PC-9 (cell line): Measurements from ENCODE around the gene NADK2. TPM values are rescaled to one million over a fixed set of nuclear protein-coding genes. Genes with fewer than 3 reads are reported as not detected.

ENCODE experiments used
- BruUV-seq: library from RNA; stranded (reverse); fragments of 400-500 nt; replicated peaks from 2 replicates; lab custom pipeline; 2021; lab: Mats Ljungman, UMichigan
- CTCF ChIA-PET: fragments of 300-600 bp; sonication (Branson Sonifier 250); formaldehyde crosslinking; loops from one replicate; lab custom pipeline; 2022; ENCODE audit warnings: antibody characterized with exemption; lab: Charles Lee
- POLR2A ChIA-PET: fragments of 300-600 bp; sonication (Branson Sonifier 250); formaldehyde crosslinking; loops from one replicate; lab custom pipeline; 2022; ENCODE audit warnings: antibody characterized with exemption; ENCODE audit not compliant: unreplicated experiment; lab: Charles Lee
- DNase-seq, 2 experiments: peaks; one replicate each; pipeline versions ENCODE4 v3.0.0 to v3.0.0-alpha.2; 2015 to 2022; ENCODE audit warnings: mixed read lengths in 1 of 2
- H2AFZ ChIP-seq: fragments of 200-600 bp; sonication (generic); 2 replicates; pipeline ENCODE4 v1.8.1; 2017; ENCODE audit warnings: antibody characterized with exemption
- H3F3A ChIP-seq: fragments of 200-600 bp; sonication (generic); 2 replicates; pipeline ENCODE4 v1.8.1; 2017; ENCODE audit warnings: antibody characterized with exemption, mild to moderate bottlenecking, low read depth; ENCODE audit not compliant: insufficient read depth
- H3K27ac ChIP-seq: fragments of 200-600 bp; sonication (generic); 2 replicates; pipeline ENCODE4 v1.6.1; 2016; ENCODE audit warnings: mixed run types
- H3K27me3 ChIP-seq: fragments of 200-600 bp; sonication (generic); 2 replicates; pipeline ENCODE4 v1.6.1; 2016; ENCODE audit warnings: low read depth, mixed run types; ENCODE audit not compliant: insufficient read depth
- H3K36me3 ChIP-seq: fragments of 200-600 bp; sonication (generic); 2 replicates; pipeline ENCODE4 v1.6.1; 2016; ENCODE audit warnings: low read depth, mixed run types
- H3K4me1 ChIP-seq: fragments of 200-600 bp; sonication (generic); replicated peaks from 2 replicates; pipeline ENCODE4 v1.6.1; 2016; ENCODE audit warnings: mixed run types; ENCODE audit not compliant: insufficient read depth
- H3K4me2 ChIP-seq: fragments of 200-600 bp; sonication (generic); 2 replicates; pipeline ENCODE4 v1.6.1; 2017; ENCODE audit warnings: mixed run types
- H3K4me3 ChIP-seq: fragments of 200-600 bp; sonication (generic); 2 replicates; pipeline ENCODE4 v1.6.1; 2016; ENCODE audit warnings: mixed run types
- H3K79me2 ChIP-seq: fragments of 200-600 bp; sonication (generic); 2 replicates; pipeline ENCODE4 v1.6.1; 2017; ENCODE audit warnings: low read depth, mixed run types
- H3K9me2 ChIP-seq: fragments of 200-600 bp; sonication (generic); 2 replicates; pipeline ENCODE4 v1.8.1; 2017; ENCODE audit warnings: mild to moderate bottlenecking; ENCODE audit not compliant: insufficient read depth
- H3K9me3 ChIP-seq: fragments of 200-600 bp; sonication (generic); 2 replicates; pipeline ENCODE4 v1.8.1; 2016; ENCODE audit warnings: low read depth; ENCODE audit not compliant: insufficient read depth
- H4K20me1 ChIP-seq: fragments of 200-600 bp; sonication (generic); 2 replicates; pipeline ENCODE4 v1.8.1; 2017; ENCODE audit not compliant: insufficient read depth
- EZH2 ChIP-seq: fragments of 200-600 bp; sonication (generic); IDR thresholded peaks from 2 replicates; pipeline ENCODE4 v1.8.0; 2017; ENCODE audit warnings: antibody characterized with exemption, low read depth
- intact Hi-C: fragments of 100-400 bp; cut with micrococcal nuclease; formaldehyde crosslinking; loops from one replicate; pipeline ENCODE4 v1.10.0; 2022; ENCODE audit not compliant: unreplicated experiment
- total RNA-seq: library from RNA; stranded (reverse); gene quantifications from 2 replicates; pipeline ENCODE4 v1.2.3, GENCODE V29; 2021
- TF ChIP-seq, protein P1 (sequence below): fragments of 200-600 bp; sonication (generic); conservative IDR thresholded peaks from 2 replicates; pipeline ENCODE4 v1.6.1; 2017; ENCODE audit warnings: mixed run types, antibody characterized with exemption, mild to moderate bottlenecking, moderate library complexity

The NADK2 gene
- total RNA-seq, 1 experiment from 2014 or later: 43.7 TPM

DNA sequence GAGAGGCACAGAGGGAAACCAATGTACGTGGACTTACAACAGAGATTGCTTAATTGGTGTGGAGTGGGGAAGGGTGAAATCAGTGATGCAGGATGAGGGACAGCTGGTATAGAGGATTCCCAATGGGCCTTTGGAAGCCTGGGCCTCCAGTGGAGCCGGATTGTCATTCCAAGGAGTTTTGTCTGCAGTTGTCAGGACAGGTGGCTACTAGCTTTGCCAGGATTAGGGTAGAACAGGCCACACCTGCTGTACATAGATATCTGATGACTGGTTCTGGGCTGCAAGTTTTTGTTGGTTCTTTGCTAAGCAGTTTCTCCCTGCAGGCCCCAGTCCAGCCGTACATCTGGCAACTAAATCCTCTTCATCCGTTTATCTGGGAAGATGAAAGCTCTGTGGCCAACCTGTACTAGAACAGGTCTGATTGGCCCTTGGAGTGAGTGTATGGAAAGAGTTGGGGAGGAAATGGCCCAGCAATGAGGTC is 85.6 kb downstream of the NADK2 start:
- Histone ChIP-seq H3K9me2 (no peaks in the 10 kb centered on the region), H4K20me1 (no peaks in the 10 kb centered on the region), H2AFZ (no peak overlapping the region), H3K27me3 (no peaks in the 10 kb centered on the region), H3K4me3 (no peak overlapping the region), H3K4me2 (no peak overlapping the region), H3K27ac (no peak overlapping the region), H3K9me3 (no peaks in the 10 kb centered on the region), H3K79me2 (peaks cover 29% of the 10 kb centered on the region), H3K36me3 (peaks cover 41% of the 10 kb centered on the region), H3K4me1 (peaks cover 8% of the 10 kb centered on the region; the same call in 1 of the 2 replicates), H3F3A (peaks cover under 1% of the 10 kb centered on the region; the same call in 1 of the 2 replicates)
- intact Hi-C loops: no loop called here
- DNase-seq: no peak
- no peak for TF ChIP-seq EZH2
- TF ChIP-seq, protein P1, sequence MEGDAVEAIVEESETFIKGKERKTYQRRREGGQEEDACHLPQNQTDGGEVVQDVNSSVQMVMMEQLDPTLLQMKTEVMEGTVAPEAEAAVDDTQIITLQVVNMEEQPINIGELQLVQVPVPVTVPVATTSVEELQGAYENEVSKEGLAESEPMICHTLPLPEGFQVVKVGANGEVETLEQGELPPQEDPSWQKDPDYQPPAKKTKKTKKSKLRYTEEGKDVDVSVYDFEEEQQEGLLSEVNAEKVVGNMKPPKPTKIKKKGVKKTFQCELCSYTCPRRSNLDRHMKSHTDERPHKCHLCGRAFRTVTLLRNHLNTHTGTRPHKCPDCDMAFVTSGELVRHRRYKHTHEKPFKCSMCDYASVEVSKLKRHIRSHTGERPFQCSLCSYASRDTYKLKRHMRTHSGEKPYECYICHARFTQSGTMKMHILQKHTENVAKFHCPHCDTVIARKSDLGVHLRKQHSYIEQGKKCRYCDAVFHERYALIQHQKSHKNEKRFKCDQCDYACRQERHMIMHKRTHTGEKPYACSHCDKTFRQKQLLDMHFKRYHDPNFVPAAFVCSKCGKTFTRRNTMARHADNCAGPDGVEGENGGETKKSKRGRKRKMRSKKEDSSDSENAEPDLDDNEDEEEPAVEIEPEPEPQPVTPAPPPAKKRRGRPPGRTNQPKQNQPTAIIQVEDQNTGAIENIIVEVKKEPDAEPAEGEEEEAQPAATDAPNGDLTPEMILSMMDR: no peak
- no TSS peak for BruUV-seq
- ChIA-PET CTCF (no interaction called here), POLR2A (interaction anchor here (0.7 kb wide), 1 partner anchor 86 kb away, joined by 4 read pairs; the partner anchor contains the start of gene NADK2)

DNA sequence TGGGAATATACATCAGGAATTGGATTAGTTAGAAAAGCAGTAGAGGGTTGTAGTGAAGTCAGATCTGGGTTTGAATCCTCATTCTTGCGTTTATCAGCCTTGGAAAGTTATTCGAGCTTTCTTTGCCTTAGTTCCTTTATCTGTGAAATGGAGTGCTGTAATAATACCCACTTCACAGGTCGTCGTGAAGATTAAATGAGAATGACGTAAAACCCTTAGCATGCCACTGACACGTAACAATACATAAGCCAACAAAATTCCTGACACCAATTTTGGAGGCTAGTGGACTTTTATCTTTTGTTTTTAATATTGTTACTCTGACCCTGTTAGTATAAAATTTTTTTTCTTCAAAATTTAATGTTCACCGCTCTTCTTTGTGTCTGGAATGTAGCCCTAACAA is 86.4 kb downstream of the NADK2 start:
- Histone ChIP-seq H3K4me3 (no peak overlapping the region), H4K20me1 (no peaks in the 10 kb centered on the region), H3K9me2 (no peaks in the 10 kb centered on the region), H3K9me3 (no peaks in the 10 kb centered on the region), H3K79me2 (peaks cover 30% of the 10 kb centered on the region), H2AFZ (no peak overlapping the region), H3K27me3 (no peaks in the 10 kb centered on the region), H3K27ac (no peak overlapping the region), H3K4me1 (peaks cover 13% of the 10 kb centered on the region), H3K4me2 (no peak overlapping the region), H3K36me3 (peaks cover 32% of the 10 kb centered on the region), H3F3A (peaks cover 8% of the 10 kb centered on the region; the same call in 1 of the 2 replicates)
- POLR2A ChIA-PET: no interaction called here
- intact Hi-C loops: no loop called here
- CTCF ChIA-PET: no interaction called here
- TF ChIP-seq, protein P1: no peak
- no peak for TF ChIP-seq EZH2
- no TSS peak for BruUV-seq
- no peak for DNase-seq

DNA sequence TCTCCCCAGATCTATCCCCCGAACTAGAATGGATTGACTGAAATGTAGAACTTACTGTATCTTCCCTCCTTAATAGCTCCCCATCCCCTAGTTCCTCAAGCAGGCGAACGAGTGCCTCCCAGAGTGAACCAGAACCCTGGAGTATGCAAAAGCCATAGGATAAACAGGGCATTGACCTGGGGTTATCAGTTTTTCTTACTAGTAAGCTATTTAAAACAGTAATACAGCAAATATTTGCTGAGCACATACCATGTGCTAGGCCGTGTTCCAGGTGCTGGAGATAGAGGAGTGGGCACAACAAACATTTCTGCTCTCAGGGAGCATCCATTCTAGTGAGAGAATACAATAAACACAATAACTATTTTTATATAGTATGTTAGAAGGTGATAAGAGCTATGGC is 88.0 kb downstream of the NADK2 start:
- ChIA-PET POLR2A (no interaction called here), CTCF (interaction anchor here (0.9 to 2.0 kb wide), 2 partner anchors 74 to 89 kb away, joined by 4 to 7 read pairs; no protein-coding TSS in a partner anchor)
- Histone ChIP-seq H3K36me3 (peaks cover 24% of the 10 kb centered on the region), H3K79me2 (peaks cover 44% of the 10 kb centered on the region), H3K27ac (no peak overlapping the region), H3K9me3 (no peaks in the 10 kb centered on the region), H3K27me3 (no peaks in the 10 kb centered on the region), H3K4me1 (peaks cover 17% of the 10 kb centered on the region), H4K20me1 (no peaks in the 10 kb centered on the region), H3K4me2 (peak overlapping the region; percentile 88), H3F3A (peaks cover 8% of the 10 kb centered on the region; the same call in 1 of the 2 replicates), H3K4me3 (no peak overlapping the region), H2AFZ (no peak overlapping the region), H3K9me2 (no peaks in the 10 kb centered on the region)
- intact Hi-C loops: loop anchor here (5.0 kb wide), 2 partner anchors 724 to 1221 kb away; partner anchors contain the start of gene NIPBL
- TF ChIP-seq EZH2: no peak
- TF ChIP-seq, protein P1: no peak
- no TSS peak for BruUV-seq
- DNase-seq: no peak
